GM18909 (cell line): Measurements from ENCODE around the gene NDUFS8.

Experiments used
- ATAC-seq: cut with Tn5 transposase; IDR thresholded peaks from one replicate; pipeline ENCODE4 v1.9.1; 2021; ENCODE audit warnings: mild to moderate bottlenecking; ENCODE audit not compliant: unreplicated experiment, poor library complexity

Gene NDUFS8

GRCh38 chr11:68074584-68075352 lies 44.3 kb downstream of the NDUFS8 start:
- ATAC-seq = no peak

GRCh38 chr11:68076371-68077042 lies 46.0 kb downstream of the NDUFS8 start:
- ATAC-seq = no peak

DNA sequence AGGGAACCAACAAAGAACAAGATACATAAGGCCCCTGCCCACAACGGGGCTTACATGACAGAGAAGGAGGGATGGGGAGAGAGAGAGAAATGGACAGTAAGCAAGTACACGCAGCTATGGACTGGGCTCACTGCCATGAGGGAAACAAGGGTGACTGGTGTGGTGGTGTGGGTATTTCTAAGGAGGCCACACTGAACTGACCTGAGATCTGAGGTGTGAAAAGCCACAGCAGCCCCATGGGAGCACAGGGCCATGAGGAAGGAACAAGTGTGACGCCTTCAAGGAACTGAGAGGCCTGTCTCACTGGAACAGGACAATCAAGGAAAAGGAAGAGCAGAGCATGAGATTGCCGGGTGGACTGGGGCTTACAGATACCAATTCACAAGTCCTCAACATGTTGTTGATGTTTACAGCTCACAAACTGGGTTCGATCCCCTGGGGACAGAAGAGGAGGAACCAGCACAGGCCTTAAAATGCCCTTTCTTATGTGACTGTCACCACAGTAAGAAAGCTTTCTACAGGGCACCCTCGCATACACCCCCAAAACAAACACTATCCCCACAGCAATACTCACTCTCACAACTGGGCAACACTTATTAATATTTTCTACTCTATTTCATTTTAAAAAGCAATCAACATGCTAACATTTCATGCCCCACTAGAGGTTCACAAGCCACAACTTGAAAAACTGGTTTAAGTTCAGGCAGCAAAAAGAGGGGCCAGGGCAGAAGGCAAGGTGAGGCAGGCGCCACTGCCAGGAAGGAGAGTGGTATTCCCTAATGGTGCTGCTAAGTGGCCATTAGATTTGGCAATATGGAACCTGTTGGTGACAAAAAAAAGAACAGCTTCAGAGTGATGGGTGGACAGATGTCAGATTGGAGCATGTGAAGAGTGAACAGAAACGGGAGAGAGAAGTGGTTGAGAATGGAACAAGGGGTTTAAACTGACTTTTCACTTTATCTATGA lies 47.4 kb downstream of the NDUFS8 start:
- no peak for ATAC-seq

DNA sequence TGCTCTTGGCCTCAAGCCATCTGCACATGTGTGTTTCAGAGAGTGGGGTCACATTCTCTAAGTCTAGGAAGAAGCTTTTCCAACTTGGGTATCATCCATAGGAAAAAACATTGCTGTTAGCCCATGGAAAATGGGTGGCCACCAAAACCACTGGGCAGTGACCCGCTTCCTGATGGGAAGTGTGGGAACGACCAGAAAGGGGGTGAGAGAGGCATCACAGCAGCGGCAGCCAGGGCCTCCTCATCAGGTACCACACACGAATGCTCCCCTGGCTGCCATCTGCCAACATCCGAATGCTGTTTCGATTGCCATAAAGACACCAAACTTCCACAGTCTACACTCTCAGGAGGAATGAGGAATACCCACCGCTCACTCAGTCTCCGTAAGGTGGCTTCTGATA lies 50.4 kb downstream of the NDUFS8 start:
- ATAC-seq = no peak

- no peak for ATAC-seq
Observed at GRCh38 chr11:68081691-68082090, 51.2 kb downstream of the NDUFS8 start.

DNA sequence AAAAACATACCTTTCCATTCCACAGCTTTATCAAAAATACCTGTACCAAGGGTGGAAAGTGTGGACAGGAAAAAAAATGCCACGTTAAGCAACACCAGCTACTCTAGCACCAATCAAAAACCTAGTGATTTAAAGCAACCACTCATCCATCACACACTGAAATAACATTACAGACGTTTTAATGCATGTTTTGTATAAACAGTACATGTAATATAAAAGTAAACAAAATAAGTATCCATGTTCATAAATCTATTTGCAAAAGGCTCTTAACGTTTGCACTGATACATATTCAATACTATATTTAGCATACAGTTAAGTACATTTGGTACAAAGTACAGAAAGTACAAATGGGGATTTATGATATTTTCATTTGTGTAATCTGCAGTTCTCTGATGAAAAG lies 52.0 kb downstream of the NDUFS8 start:
- no peak for ATAC-seq

GRCh38 chr11:68083517-68083916 lies 53.0 kb downstream of the NDUFS8 start:
- no peak for ATAC-seq
